SK-N-MC (cell line): Measurements from ENCODE around the gene P2RX1.
"Not testable (repeated sequence)": the region's sequence is repeated elsewhere in the genome, so short reads cannot be mapped to it uniquely, and the experiment has no call there.

ENCODE experiments used
- EZH2 ChIP-seq: fragments of 200-600 bp; sonication (generic); IDR thresholded peaks from one replicate; pipeline ENCODE4 v1.6.1; 2017; ENCODE audit warnings: antibody characterized with exemption
- FOXP2 ChIP-seq: optimal IDR thresholded peaks from 2 replicates; pipeline ENCODE3; 2011; ENCODE audit warnings: mild to moderate bottlenecking, moderate library complexity; ENCODE audit not compliant: insufficient read depth; ENCODE audit errors: extremely low read length, control extremely low read depth
- POLR2AphosphoS5 ChIP-seq: IDR thresholded peaks from 2 replicates; pipeline ENCODE4 v1.6.1; 2012; ENCODE audit warnings: mild to moderate bottlenecking, low read depth, low read length, borderline replicate concordance

- TF ChIP-seq EZH2, POLR2AphosphoS5, FOXP2: not testable (repeated sequence)
These were observed 32.3 kb upstream of the P2RX1 start for GRCh38 chr17:3948551-3948950.
